K562 (cell line): ENCODE results near the gene MIEF1. TPM values are rescaled to one million over a fixed set of nuclear protein-coding genes. Genes with fewer than 3 reads are reported as not detected.
A peak's percentile ranks its signal among the peaks of the same experiment; 100 is the strongest.

ENCODE experiments used
- CBX1 ChIP-seq: sonication (generic); IDR thresholded peaks from 2 replicates; pipeline ENCODE4 v1.6.1; 2016; ENCODE audit warnings: antibody characterized with exemption, low read depth, mild to moderate bottlenecking
- CBX3 ChIP-seq, 2 experiments: IDR thresholded peaks; 1 replicate in 1 of 2; 2 replicates in 1 of 2; pipeline ENCODE4 v1.6.1; 2012; ENCODE audit warnings: inconsistent platforms in 2 of 2, low read length in 2 of 2, borderline replicate concordance in 1 of 2, control low read depth in 1 of 2
- CTCFL ChIP-seq: IDR thresholded peaks from 2 replicates; pipeline ENCODE4 v1.6.1; 2011; ENCODE audit warnings: borderline replicate concordance, low read depth, mild to moderate bottlenecking, moderate library complexity, low read length; ENCODE audit not compliant: insufficient read depth, poor library complexity, severe bottlenecking
- ESRRA ChIP-seq: fragments of 450-650 bp; IDR thresholded peaks from 2 replicates; pipeline ENCODE4 v1.6.1; 2014; ENCODE audit warnings: low read depth, mild to moderate bottlenecking, moderate library complexity, borderline replicate concordance
- FIP1L1 ChIP-seq: fragments of 200-400 bp; formaldehyde crosslinking; IDR thresholded peaks from 2 replicates; pipeline ENCODE4 v1.6.1; 2018; ENCODE audit warnings: mild to moderate bottlenecking, low read depth, low read length; ENCODE audit not compliant: poor library complexity, severe bottlenecking
- FOXK1 ChIP-seq: sonication (generic); formaldehyde crosslinking; IDR thresholded peaks from 2 replicates; pipeline ENCODE4 v1.8.0; 2022; ENCODE audit warnings: missing genetic modification reagents, mild to moderate bottlenecking, borderline replicate concordance
- HLTF ChIP-seq: fragments of 450-650 bp; IDR thresholded peaks from 2 replicates; pipeline ENCODE4 v1.6.1; 2016
- HMBOX1 ChIP-seq: sonication (generic); IDR thresholded peaks from 2 replicates; pipeline ENCODE4 v1.6.1; 2016
- MBD1 ChIP-seq: fragments of 250-450 bp; sonication (Bioruptor Pico); IDR thresholded peaks from 2 replicates; pipeline ENCODE4 v1.8.0; 2022; ENCODE audit warnings: inconsistent platforms
- MYNN ChIP-seq, 2 experiments: sonication (generic); formaldehyde crosslinking in 1 of 2; IDR thresholded peaks; 2 replicates each; pipeline versions ENCODE4 v1.5.0 to v1.6.1; 2016 to 2020; ENCODE audit warnings: antibody characterized with exemption in 1 of 2, missing genetic modification reagents in 1 of 2
- NCOA4 ChIP-seq: fragments of 450-650 bp; IDR thresholded peaks from 2 replicates; pipeline ENCODE4 v1.6.1; 2018; ENCODE audit warnings: mild to moderate bottlenecking; ENCODE audit not compliant: partially characterized antibody
- PURB ChIP-seq: sonication (generic); formaldehyde crosslinking; IDR thresholded peaks from 2 replicates; pipeline ENCODE4 v1.9.0; 2021; ENCODE audit warnings: low read depth, mild to moderate bottlenecking, missing genetic modification reagents
- RBBP5 ChIP-seq: fragments of 200-600 bp; sonication (generic); IDR thresholded peaks from 2 replicates; pipeline ENCODE4 v1.6.1; 2012; ENCODE audit warnings: borderline replicate concordance, mild to moderate bottlenecking, low read length, control low read depth, inconsistent platforms; ENCODE audit not compliant: insufficient read depth, poor library complexity, severe bottlenecking
- SMARCC2 ChIP-seq: fragments of 450-650 bp; IDR thresholded peaks from 2 replicates; pipeline ENCODE4 v1.6.1; 2017; ENCODE audit warnings: antibody characterized with exemption, moderate library complexity, mild to moderate bottlenecking, low read depth
- SNRNP70 ChIP-seq: fragments of 200-400 bp; formaldehyde crosslinking; optimal IDR thresholded peaks from 2 replicates; pipeline ENCODE3; 2017; ENCODE audit warnings: low read depth, low read length
- SP1 ChIP-seq: sonication (generic); formaldehyde crosslinking; IDR thresholded peaks from 2 replicates; pipeline ENCODE4 v1.8.1; 2022; ENCODE audit warnings: mild to moderate bottlenecking, missing genetic modification reagents
- STAT5A ChIP-seq: IDR thresholded peaks from 2 replicates; pipeline ENCODE4 v1.6.1; 2012; ENCODE audit warnings: low read length, inconsistent platforms, borderline replicate concordance
- TARDBP ChIP-seq: fragments of 450-650 bp; IDR thresholded peaks from 2 replicates; pipeline ENCODE4 v1.6.1; 2016
- U2AF1 ChIP-seq: fragments of 200-400 bp; formaldehyde crosslinking; optimal IDR thresholded peaks from 2 replicates; pipeline ENCODE3; 2017; ENCODE audit warnings: mild to moderate bottlenecking, low read depth, low read length, moderate library complexity
- XRCC4 ChIP-seq: IDR thresholded peaks from one replicate; pipeline ENCODE4 v1.6.1; 2011; ENCODE audit not compliant: insufficient read depth, insufficient read length; ENCODE audit errors: extremely low read depth
- YY1 ChIP-seq, 3 experiments: IDR thresholded peaks; 2 replicates each; pipeline ENCODE4 v1.6.1; 2011; ENCODE audit warnings: low read length in 2 of 3, mild to moderate bottlenecking in 2 of 3, moderate library complexity in 2 of 3, borderline replicate concordance in 1 of 3, control low read depth in 1 of 3, low read depth in 1 of 3; ENCODE audit not compliant: insufficient read depth in 3 of 3, insufficient replicate concordance in 2 of 3, control insufficient read depth in 1 of 3, insufficient read length in 1 of 3; ENCODE audit errors: extremely low read depth in 1 of 3
- ZNF551 ChIP-seq: fragments of 250-450 bp; sonication (Bioruptor Pico); IDR thresholded peaks from 2 replicates; pipeline ENCODE4 v1.5.0; 2021; ENCODE audit warnings: mild to moderate bottlenecking, moderate library complexity
- ZNF75A ChIP-seq: fragments of 450-650 bp; formaldehyde crosslinking; IDR thresholded peaks from 2 replicates; pipeline ENCODE4 v1.4.0; 2020; ENCODE audit warnings: mild to moderate bottlenecking
- polyA plus RNA-seq, 8 experiments: library from polyadenylated mRNA; depleted of rRNA in 4 of 8; stranded (reverse) in 5 of 8; unstranded in 3 of 8; fragments of >200 nt; fragmentation: Nextera tagmentation in 2 of 8; fragmentation: Illumina TruSeq in 1 of 8; extraction: Ambion mirVana in 2 of 8; extraction: Trizol in 1 of 8; gene quantifications; 2 replicates each; pipeline versions ENCODE4 v1.2.1 to v1.2.3, GENCODE V29; 2011 to 2014; ENCODE audit warnings: inconsistent platforms in 1 of 8, missing spikeins in 1 of 8
- total RNA-seq, 7 experiments: library from RNA; depleted of rRNA in 6 of 7; stranded (reverse); fragments of >200 nt in 6 of 7; fragmentation: Illumina TruSeq in 2 of 7; extraction: Trizol in 2 of 7; gene quantifications; 2 replicates each; pipeline versions ENCODE4 v1.2.1 to v1.2.3, GENCODE V29; 2011 to 2021; ENCODE audit warnings: low replicate concordance in 1 of 7

Gene MIEF1
- total and polyA plus RNA-seq, 9 of the 15 experiments (the other 6 are each of a cell fraction or from before 2014, with no cell fraction given): 10.9 to 51.8 (median 25.5) TPM

GRCh38 chr22:39532215-39533073, 30.4 kb downstream of the MIEF1 start, which contains the start of gene RPS19BP1 (continued):
- TF ChIP-seq ESRRA (peak; percentile 60; the same call in 1 of the 2 replicates), RBBP5 (peak; percentile 70), HMBOX1 (no peak), SP1 (CRISPR knock-in tag) (peak; percentile 80), ZNF75A (no peak), PURB (no peak), YY1 (IDR thresholded peaks at IDR 0.05; ENCODE audit: borderline replicate concordance in 1 of 3, control insufficient read depth in 1 of 3, extremely low read depth in 1 of 3, insufficient read depth in 3 of 3, insufficient read length in 1 of 3, insufficient replicate concordance in 2 of 3, low read depth in 1 of 3, low read length in 2 of 3) (peak; percentile 37 to 93 (median 90)), MBD1 (no peak), CBX1 (no peak), SMARCC2 (no peak), STAT5A (no peak), HLTF (no peak), NCOA4 (no peak), CBX3 (IDR thresholded peaks at IDR 0.05; ENCODE audit: borderline replicate concordance in 1 of 2, low read length in 2 of 2) (0 out of 3 replicates have a peak, but pooled peaks of 1 of the 2 experiments have one; percentile 16), ZNF551 (CRISPR knock-in tag) (no peak), FIP1L1 (no peak), MYNN (IDR thresholded peaks at IDR 0.05) (no peak), MYNN (CRISPR knock-in tag; IDR thresholded peaks at IDR 0.05) (no peak), FOXK1 (CRISPR knock-in tag) (no peak), CTCFL (no peak), XRCC4 (no peak), SNRNP70 (no peak), TARDBP (no peak), U2AF1 (no peak)
